HG02938 (cell line): ENCODE results near the gene PRSS33.

Experiments
- ATAC-seq: cut with Tn5 transposase; IDR thresholded peaks from one replicate; pipeline ENCODE4 v1.9.1; 2021; ENCODE audit warnings: mild to moderate bottlenecking, moderate library complexity; ENCODE audit not compliant: unreplicated experiment

PRSS33 gene

DNA sequence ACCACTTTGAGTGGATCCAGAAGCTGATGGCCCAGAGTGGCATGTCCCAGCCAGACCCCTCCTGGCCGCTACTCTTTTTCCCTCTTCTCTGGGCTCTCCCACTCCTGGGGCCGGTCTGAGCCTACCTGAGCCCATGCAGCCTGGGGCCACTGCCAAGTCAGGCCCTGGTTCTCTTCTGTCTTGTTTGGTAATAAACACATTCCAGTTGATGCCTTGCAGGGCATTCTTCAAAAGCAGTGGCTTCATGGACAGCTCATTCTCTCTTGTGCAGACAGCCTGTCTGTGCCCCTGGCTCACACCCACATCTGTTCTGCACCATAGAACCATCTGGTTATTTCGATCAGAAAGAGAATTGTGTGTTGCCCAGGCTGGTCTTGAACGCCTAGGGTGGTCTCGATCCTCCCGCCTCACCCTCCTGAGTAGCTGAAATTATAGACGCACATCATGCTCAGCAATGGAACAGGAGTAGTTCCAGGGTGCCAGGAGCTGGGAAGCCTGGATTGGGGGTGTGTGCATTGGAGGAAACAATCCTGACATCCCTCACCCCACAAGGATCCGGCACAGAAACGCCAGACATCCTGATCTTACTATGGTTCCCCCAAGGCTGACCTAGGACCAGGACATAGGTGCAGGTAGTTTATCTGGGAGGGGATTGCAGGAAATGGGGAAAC lies 34.3 kb upstream of the PRSS33 start:
- ATAC-seq = no peak

DNA sequence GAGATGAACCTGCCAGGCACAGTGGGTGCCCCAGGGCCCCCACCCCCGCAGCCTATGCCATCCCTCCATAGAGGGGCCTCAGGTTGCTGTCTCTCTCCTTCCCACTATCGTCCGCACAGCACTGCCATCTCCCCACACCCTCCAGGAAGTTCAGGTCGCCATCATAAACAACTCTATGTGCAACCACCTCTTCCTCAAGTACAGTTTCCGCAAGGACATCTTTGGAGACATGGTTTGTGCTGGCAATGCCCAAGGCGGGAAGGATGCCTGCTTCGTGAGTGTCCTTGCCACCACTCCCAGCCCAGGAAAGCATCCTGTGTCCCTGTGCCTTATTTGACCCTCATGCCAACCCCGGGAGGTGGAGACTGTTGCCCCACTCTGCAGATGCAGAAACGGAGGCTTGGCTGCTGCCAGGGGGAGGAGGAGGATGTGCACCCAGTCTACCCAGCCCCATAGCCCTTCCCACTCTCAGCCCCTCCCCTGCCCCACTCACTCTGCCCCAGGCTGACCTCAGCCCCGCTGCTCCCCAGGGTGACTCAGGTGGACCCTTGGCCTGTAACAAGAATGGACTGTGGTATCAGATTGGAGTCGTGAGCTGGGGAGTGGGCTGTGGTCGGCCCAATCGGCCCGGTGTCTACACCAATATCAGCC lies 33.6 kb upstream of the PRSS33 start:
- no peak for ATAC-seq

DNA sequence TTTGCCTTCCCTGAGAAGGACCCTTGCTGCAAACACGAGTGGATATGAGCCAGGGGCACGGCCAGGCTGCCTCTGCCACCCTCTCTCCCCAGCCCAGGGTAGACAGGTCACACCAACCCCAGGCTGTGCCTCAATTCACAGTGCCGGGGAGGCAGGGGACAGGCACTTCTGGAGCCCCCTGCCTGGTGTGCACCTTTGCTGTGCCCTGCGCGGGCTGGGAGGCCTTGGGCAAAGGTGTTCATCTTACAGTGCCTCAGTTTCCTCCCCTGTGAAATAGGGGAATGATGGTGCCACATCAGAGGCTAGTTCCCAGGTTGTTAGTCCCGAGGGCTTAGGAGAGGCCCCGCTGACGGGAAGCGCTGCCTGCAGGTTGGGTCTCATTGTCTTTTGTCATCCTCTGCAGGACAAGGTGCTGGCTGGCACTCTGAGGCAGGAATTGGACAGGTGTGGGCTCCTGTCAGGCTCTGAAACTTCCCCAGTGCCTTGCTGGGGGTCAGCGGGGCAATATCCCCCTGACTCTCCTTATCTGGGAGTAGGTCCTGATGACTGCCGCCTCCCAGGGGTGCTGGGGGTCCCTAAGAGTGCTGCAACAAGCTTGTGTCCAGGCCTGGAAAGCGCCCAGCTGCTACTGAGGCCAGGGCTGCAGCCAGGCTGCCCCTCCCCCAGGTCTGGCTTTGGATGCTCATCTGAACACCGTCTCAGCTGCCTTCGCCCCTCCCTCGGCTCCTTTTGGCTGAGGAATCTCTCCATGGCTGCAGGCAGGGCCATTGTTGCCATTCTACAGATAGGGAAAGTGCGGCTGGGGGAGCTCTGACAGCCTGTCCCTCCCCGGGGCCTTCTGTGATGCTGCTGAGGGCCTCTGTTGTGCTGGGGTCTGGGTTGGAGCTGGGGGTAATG lies 32.8 kb upstream of the PRSS33 start:
- no peak for ATAC-seq

DNA sequence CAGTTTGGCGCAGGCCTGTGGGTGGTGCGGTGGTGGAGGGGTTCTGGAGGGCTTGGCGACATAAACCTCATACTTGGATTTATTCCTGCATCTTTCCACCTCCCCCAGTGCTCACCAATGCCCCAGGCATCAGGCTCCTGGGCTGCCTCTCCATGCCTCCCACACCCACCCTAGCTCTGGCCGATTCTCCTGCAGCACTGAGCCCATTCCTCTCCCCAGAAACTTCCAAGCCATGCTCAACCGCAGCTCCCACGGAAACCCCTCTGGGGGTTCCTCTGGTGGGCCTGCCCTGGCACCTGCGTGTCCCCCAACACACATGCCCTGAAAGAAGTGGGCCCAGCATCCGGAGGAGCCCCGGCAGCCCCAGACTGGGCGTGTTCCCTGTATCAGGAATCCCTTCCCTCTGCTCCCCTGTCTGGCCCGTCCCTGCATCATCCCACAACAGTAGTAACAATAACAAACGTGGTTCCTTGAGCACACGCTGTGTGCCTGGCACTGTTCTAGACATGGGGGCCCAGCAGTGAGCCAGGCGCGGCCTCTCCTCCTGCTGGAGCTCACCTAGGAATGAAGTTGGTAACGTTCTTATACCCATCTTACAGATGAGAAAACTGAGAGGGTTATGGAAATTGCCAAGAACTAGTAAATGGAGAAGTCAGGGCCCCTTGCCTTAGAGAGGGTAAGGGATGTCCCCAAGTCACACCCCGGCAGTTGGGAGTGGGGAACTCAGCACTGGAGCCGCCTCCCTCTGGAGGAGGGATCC lies 32.0 kb upstream of the PRSS33 start:
- no peak for ATAC-seq

DNA sequence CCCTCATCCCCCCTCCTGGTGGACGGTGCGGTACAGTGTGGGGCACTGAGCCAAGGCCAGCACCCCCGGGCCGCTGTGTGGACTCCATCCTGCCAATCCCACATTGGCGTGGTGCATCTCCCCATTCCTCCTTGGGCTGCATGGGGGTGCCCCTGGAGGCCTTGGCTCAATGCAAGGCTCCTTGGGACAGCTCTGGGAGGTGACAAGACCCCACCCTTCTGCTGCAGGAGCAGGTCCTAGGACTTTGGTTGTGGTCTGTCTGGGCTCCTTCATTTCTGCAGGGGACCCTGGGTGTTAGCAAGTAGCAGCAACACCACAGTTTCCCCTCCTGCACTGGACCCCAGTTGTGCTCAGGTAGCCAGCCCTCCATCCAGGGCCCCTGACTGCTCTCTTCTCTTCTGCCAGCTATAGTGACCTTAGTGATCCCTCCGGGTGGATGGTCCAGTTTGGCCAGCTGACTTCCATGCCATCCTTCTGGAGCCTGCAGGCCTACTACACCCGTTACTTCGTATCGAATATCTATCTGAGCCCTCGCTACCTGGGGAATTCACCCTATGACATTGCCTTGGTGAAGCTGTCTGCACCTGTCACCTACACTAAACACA lies 31.0 kb upstream of the PRSS33 start:
- no peak for ATAC-seq

DNA sequence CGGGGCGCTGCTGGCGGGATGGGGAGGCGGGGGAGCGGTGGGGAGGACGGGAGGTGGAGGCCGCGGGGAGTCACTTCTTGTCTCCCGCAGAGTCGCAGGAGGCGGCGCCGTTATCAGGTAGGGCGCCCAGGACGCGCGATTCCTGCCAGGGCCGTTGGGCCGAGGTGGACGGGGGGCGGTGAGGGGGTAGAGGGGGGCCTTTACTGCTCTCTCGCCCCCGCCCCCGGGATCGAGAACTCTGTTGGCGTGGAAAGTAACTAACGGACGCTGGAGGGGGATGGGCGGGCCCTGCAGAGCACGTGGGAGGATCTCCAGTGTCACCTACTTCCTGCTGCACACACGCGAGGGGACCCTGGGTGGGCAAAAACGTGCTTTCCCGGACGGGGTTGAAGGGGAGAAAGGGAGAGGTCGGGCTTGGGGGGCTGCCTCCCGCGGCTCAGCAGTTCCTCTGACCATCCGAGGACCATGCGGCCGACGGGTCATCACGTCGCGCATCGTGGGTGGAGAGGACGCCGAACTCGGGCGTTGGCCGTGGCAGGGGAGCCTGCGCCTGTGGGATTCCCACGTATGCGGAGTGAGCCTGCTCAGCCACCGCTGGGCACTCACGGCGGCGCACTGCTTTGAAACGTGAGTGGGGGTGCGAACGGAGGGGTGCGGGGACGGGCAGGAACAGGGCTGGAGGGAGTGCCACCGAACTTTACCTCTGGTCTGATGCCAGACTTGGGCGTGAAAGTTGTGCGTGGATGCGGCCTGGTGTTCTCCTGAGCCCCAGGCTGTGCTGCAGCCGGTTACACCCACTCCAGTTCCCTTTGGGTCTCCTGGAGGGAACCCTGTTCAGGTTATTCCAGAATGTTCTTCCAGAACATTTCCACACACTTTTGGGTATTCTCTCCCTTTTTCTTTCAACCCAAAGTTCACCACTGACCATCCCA lies 30.2 kb upstream of the PRSS33 start:
- no peak for ATAC-seq

DNA sequence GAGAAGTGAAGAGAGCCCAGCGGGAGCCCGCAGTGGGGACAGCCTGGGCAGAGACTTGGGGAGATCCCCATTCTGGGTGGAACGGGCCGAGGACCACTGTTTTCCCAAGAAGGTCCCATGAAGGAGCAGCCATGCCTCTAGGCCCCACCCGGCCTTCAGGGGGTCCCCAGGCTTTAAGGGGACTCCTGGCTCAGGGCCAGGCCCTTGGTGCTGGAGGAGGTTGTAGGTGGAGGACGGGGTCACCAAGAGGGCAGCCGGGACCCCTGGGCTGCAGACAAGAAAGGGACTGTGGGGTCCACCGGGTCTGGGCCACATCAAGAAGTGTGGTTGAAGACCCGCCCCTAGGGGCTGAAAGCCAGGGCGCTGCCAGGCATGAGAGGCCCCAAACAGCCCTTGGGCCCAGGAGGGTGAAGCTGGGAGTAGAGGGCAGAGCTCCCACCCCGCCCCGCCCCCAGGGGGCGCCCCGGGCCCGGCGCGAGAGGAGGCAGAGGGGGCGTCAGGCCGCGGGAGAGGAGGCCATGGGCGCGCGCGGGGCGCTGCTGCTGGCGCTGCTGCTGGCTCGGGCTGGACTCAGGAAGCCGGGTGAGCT lies 29.5 kb upstream of the PRSS33 start, which contains the start of gene PRSS21:
PRSS21 (plus strand) TSS at position 487 of the 589 bp plus-strand sequence; CDS start at position 519, 32 bp downstream.
- ATAC-seq = no peak

DNA sequence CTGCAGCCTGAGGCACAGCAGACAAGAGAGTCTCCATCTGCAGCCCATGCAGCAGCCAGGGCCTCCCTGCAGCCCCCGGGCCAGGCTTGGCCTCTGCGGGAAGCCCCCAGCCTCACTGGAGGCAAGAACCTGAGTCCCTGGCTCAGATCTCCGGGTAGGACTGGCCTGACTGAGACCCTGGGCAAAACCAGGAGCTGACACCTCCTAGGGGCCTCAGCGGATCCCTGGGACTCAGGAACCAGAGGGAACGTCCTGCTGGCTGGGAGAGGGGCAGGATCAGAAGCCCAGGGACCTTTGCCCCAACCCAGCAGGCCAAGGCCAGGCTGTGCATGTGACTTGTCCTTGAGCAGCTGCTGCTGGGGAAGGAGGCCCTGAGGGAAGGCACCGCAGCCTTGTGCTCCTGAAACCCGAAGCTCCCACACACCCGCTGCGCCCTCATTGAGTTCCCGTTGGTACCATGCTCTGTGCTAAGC lies 28.0 kb upstream of the PRSS33 start:
- no peak for ATAC-seq

DNA sequence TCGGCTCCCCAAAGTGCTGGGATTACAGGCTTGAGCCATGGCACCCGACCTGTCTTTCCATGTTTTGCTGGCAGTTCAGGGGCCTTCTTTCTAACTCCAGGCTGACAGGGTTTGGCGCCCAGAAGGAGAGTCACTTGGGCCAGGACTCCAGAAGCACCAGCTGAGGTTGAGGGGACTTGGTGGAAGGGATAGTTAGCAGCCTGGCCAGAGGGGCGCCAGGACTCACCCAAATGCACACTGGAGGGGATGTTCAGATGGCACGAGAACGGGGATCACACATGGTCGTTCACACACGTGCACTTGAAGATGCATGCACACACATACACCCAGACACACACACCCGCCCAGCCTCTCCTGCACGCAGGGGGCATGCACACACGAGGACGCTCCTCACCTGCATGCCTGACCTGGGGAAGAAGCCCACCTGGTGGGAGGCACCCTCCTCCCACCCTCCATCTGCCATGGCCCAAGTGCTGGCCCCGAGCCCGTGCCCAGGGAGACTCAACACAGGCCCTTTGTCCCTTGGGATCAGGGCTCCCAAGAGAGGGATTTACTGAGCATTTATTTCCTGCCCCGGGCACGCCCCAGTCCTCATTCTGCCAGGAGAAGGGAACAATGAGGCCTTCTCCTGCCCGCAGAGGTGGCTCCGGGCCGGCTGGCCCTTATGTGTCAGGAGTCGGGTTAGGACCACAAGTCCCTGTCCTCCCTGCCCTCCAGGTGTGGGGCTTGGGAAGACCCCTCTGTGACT lies 27.4 kb upstream of the PRSS33 start:
- no peak for ATAC-seq

DNA sequence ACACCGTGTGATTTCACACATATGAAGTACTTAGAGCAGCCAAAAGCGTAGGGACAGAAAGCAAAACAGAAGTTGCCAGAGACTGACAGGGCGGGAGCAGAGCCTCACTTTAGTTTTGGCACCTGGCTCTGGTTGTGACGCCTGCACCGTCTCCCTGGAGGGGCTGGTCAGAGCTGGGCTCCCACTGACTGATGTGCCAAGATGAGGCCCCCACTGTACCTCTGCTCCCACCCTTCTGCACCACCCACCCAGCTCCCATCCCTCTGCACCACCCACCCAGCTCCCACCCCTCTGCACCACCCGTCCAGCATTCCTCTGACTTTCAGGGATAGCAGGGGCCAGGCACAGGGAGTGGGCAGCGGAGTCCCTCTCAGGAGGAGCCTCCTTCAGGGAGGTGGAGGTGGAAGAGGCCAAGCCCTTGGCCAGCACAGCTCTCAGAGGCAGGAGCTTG lies 26.4 kb upstream of the PRSS33 start:
- ATAC-seq = no peak

DNA sequence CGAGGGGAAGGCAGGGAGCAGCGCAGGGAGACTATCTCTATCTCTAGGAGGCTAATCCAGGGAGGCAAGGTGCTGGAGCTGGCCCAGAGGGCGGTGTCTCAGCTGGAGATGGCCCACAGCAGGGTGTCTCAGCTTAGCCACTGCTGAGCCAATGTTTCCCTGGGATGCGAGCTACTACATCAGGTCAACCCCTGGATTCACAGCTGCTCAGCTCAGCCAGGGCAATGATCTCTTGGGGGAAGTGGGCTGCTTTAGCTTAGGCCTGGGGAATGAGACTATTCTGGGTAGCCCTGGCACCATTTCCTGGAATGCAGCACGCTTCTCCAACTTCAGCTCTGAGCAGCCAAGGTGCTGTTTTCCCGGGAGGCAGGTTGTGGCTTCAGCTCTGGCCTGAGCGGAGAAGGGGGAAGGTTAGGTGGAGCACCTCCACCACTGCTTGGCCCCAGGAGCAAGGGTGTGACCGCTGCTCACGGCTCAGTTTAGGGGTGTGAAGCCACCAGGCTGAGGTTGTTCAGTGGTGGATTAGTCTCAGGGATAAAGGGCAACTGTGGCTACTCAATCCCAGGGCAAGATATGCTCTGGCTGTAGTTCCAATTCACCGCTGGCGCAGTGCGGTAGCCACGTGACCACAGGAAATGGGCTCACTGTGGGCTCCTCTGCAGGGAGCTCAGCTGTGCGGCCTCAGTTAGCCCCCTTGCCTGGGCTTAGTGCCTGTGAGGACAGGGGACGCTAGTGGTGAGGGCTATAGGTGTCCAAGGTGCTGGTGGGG lies 24.5 kb upstream of the PRSS33 start:
- no peak for ATAC-seq

DNA sequence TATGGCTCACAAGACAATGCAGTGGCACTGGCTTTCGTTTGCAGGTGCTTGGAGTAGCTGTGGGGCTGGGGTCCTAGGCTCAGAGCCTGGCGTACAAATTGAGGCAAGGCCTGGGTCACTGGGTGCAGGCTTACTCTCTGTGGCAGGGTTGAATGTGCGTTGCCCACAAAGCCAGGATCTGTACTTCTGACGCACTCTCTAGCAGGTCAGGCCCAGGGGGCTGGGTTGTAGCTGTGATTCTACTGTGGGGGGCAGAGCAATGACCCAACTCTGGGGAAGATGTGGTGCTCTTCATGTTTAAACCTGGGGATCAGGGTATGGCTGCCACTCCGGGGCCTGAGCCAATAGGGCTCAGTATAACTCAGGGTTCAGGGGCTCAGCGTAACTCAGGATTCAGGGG lies 23.3 kb upstream of the PRSS33 start:
- ATAC-seq = no peak

DNA sequence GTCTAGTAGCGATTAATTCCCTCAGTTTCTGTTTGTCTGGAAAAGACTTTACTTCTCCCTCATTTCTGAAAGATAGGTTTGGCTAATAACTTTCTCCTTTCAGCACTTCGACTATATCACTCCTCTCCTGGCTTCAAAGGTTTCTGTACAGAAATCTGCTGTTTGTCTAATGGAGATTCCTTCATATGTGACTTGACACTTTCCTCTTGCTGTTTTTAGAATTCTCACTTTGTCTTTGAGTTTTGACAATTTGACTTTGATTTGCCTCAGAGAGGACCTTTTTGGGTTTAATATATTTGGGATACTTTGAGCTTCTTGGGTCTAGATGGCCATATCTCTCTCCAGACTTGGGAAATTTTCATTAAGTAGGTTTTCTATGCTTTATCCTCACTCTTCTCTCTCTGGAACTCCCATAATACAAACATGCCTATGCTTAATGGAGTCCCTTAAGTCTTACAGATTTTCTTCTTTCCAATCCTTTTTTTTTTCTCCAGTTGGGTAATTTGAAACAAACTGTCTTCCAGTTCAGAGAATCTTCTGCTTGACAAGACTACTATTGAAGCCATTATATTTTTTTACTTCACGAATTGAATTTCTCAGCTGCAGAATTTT lies 21.9 kb upstream of the PRSS33 start:
- no peak for ATAC-seq

DNA sequence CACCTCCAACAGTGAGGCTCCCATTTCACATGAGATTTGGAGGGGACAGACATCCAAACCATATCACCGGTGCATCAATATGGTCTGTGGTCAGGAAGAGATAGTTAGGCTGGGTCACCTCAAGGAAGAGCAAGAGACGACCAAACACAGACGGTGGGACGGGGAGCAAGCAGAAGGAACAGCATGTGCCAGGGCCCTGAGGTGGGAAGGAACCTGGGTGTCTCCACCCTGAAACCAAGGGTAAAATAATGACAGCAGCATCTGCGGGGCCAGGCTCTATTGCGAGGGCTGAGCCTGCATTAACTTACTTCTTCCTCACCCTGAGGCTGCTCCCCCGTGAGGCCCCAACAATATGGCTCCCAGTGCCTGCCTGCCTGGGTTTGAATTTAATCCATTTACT lies 20.8 kb upstream of the PRSS33 start:
- no peak for ATAC-seq

DNA sequence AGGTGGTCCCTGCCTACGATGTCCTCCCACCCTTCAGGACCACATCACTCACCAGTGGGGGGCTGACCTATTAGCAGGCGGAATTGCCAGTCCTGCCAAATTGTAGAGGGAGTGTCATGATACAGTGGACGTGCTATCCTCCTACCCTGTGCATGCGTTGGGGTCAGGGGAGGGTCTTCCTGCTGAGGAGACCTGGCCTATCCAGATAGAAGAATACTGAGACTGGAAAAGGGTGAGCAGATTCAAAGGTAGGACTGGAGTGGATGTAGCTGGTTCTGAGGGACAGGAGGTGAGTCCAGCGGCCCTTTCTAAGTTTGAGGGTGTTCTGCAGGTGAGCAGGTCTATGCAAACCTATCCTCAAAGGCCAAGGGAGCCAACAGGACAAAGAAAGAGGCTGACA lies 18.9 kb upstream of the PRSS33 start:
- no peak for ATAC-seq

DNA sequence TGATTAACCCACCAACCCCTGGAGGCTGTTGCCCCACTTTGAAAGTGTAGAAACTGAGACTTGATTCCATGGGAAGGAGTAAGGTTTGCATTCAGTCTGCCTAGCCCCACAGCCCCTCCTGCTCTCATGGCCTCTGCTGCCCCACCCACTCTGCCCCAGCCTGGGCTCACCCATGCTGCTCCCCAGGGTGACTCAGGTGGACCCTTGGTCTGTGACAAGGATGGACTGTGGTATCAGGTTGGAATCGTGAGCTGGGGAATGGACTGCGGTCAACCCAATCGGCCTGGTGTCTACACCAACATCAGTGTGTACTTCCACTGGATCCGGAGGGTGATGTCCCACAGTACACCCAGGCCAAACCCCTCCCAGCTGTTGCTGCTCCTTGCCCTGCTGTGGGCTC lies 17.4 kb upstream of the PRSS33 start:
- ATAC-seq = no peak

DNA sequence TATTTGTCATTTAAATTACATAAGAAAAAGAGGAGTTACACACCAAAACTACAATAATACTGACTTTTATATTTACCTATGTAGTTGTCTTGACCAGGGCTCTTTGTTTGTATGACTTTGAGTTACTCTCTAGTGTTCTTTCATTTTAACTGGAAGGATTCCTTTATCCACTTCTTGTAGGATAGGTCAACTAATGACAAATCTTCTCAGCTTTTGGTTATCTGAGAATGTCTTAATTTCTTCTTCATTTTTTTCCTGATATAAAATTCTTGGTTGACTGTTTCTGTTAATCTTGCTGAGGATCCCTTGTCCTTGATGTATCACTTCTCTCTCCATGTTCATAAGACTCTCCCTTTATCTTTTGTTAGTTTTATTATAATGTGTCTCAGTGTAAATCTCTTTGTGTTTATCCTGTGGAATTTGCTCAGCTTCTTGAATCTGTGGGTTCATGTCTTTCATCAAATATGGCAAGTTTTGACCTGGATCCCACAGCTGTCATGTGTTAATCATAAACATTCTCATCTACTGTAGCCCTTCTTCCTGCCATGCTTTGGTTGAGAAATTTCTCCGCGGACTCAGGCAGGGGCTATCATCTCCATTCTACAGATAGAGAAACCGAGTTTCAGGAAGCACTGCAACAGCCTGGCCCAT lies 16.3 kb upstream of the PRSS33 start:
- no peak for ATAC-seq
